Motor neuron (in vitro differentiated cells): Measurements from ENCODE around the gene TRIM41. TPM values are rescaled to one million over a fixed set of nuclear protein-coding genes. Genes with fewer than 3 reads are reported as not detected.
A peak's percentile ranks its signal among the peaks of the same experiment; 100 is the strongest.

Experiments used
- ATAC-seq, 8 experiments: fragments of 200-7000 bp; cut with Tn5 transposase; replicated peaks in 6 of 8; 2 replicates each; pipeline ENCODE4 v1.8.0; 2021; ENCODE audit warnings: mild to moderate bottlenecking in 8 of 8, moderate library complexity in 8 of 8
- H3K27ac ChIP-seq, 2 donors: fragments of 250-450 bp; sonication (Bioruptor Pico); 2 replicates each; pipeline ENCODE4 v1.9.0; 2021; ENCODE audit warnings: antibody characterized with exemption in 2 of 2, mild to moderate bottlenecking in 2 of 2, moderate library complexity in 1 of 2
- H3K4me1 ChIP-seq, 2 donors: fragments of 250-450 bp; sonication (Bioruptor Pico); replicated peaks in 1 of 2; 2 replicates each; pipeline ENCODE4 v1.6.1; 2021; ENCODE audit warnings: antibody characterized with exemption in 2 of 2, mild to moderate bottlenecking in 2 of 2, moderate library complexity in 1 of 2
- H3K4me3 ChIP-seq, 5 donors: fragments of 250-450 bp; sonication (Bioruptor Pico); 2 replicates each; pipeline ENCODE4 v1.9.0; 2021; ENCODE audit warnings: antibody characterized with exemption in 5 of 5, mild to moderate bottlenecking in 5 of 5, moderate library complexity in 4 of 5
- WGBS, 10 experiments: fragments of 450-650 bp; shearing (Covaris generic); methylation state at CpG; one replicate each; pipeline ENCODE4 v1.0.0; 2022; 5-methylcytosine and 5-hydroxymethylcytosine counted together
- in situ Hi-C, 9 experiments: fragments of 400-800 bp; cut with MboI; loops; one replicate each; pipeline ENCODE4 v1.15.0; 2021; ENCODE audit warnings: low sequenced_read_pairs in 9 of 9, low pct_unique_long_range_greater_than_20kb in 2 of 9; ENCODE audit not compliant: unreplicated experiment in 9 of 9
- total RNA-seq, 8 experiments: library from RNA; unstranded; fragments of 300-600 nt; gene quantifications; 2 replicates each; pipeline versions ENCODE4 v1.2.3 to v1.2.4, GENCODE V29; 2022

The TRIM41 gene
- total RNA-seq, 8 experiments from 2014 or later = 14.3 to 31.4 (median 24.2) TPM

- ATAC-seq = peak in 3 of 8 experiments; percentile 13 to 22 (median 15)
- no peak overlapping the region for H3K27ac ChIP-seq
- WGBS, 10 experiments = 33 to 100% (median 100%) methylated on average over 1 of the region's 12 CpGs; no CpG with 5 or more reads in 7 of the 10 experiments
- H3K4me1 ChIP-seq = no peaks in the 10 kb centered on the region
- H3K4me3 ChIP-seq = no peak overlapping the region
- in situ Hi-C loops = no loop called here
Observed at GRCh38 chr5:181198106-181198685, 24.9 kb upstream of the TRIM41 start.

GRCh38 chr5:181198905-181199519 lies 24.1 kb upstream of the TRIM41 start:
- Histone ChIP-seq H3K4me1 (no peaks in the 10 kb centered on the region), H3K27ac (no peak overlapping the region), H3K4me3 (no peak overlapping the region)
- in situ Hi-C loops = no loop called here
- whole genome bisulfite sequencing, 10 experiments = 26 to 80% (median 57%) methylated on average over 1 to 9 of the region's 9 CpGs; no CpG with 5 or more reads in 1 of the 10 experiments
- ATAC-seq = no peak

- no peak overlapping the region for H3K4me3 ChIP-seq
- H3K4me1 ChIP-seq = no peaks in the 10 kb centered on the region
- H3K27ac ChIP-seq = no peak overlapping the region
- 40 to 100% (median 71%) methylated on average over 1 to 9 of the region's 12 CpGs; no CpG with 5 or more reads in 1 of the 10 experiments for WGBS, 10 experiments
- in situ Hi-C loops = no loop called here
- peak in 6 of 8 experiments; percentile 15 to 46 (median 36) for ATAC-seq
Observed at GRCh38 chr5:181199881-181200638, 23.0 kb upstream of the TRIM41 start.

- H3K27ac ChIP-seq = no peak overlapping the region
- no peak for ATAC-seq
- in situ Hi-C loops = no loop called here
- WGBS, 10 experiments = 29 to 79% (median 58%) methylated on average over 1 to 4 of the region's 4 CpGs; no CpG with 5 or more reads in 3 of the 10 experiments
- no peak overlapping the region for H3K4me3 ChIP-seq
- no peaks in the 10 kb centered on the region for H3K4me1 ChIP-seq
Observed at GRCh38 chr5:181200816-181201215, 22.3 kb upstream of the TRIM41 start.

- no peak for ATAC-seq
- H3K27ac ChIP-seq = no peak overlapping the region
- 48 to 93% (median 80%) methylated on average over 1 to 7 of the region's 11 CpGs; no CpG with 5 or more reads in 1 of the 10 experiments for WGBS, 10 experiments
- in situ Hi-C loops = no loop called here
- H3K4me1 ChIP-seq = no peaks in the 10 kb centered on the region
- no peak overlapping the region for H3K4me3 ChIP-seq
Observed at GRCh38 chr5:181203093-181203711, 19.9 kb upstream of the TRIM41 start.

- Histone ChIP-seq H3K4me3 (peak overlapping the region; percentile 38 to 42 (median 40)), H3K27ac (no peak overlapping the region), H3K4me1 (no peaks in the 10 kb centered on the region)
- in situ Hi-C loops = no loop called here
- ATAC-seq = peak in 1 of 8 experiments; percentile 5
- 0 to 67% (median 8%) methylated on average over 1 to 5 of the region's 17 CpGs; no CpG with 5 or more reads in 7 of the 10 experiments for WGBS, 10 experiments
Observed at GRCh38 chr5:181203777-181204112, 19.3 kb upstream of the TRIM41 start.

- Histone ChIP-seq H3K27ac (no peak overlapping the region), H3K4me1 (no peaks in the 10 kb centered on the region), H3K4me3 (peak overlapping the region; percentile 38 to 42 (median 40))
- ATAC-seq = peak in 5 of 8 experiments; percentile 1 to 11 (median 6)
- 0 to 5% (median 2%) methylated on average over 1 to 12 of the region's 67 CpGs; no CpG with 5 or more reads in 6 of the 10 experiments for WGBS, 10 experiments
- in situ Hi-C loops = no loop called here
Observed at GRCh38 chr5:181204113-181204825, 18.8 kb upstream of the TRIM41 start.

GRCh38 chr5:181204826-181205760 lies 18.0 kb upstream of the TRIM41 start, which contains the start of gene TRIM7:
Gene TRIM7, minus strand, starts transcription at chr5:181205196. Its CDS starts 86 bp downstream, at chr5:181205110.
- peak; percentile 1 to 22 (median 10) for ATAC-seq
- no peak within 1 kb of the TSS for H3K27ac ChIP-seq
- 0 to 50% (median 10%) methylated on average over 2 to 43 of the region's 94 CpGs; no CpG with 5 or more reads in 6 of the 10 experiments for WGBS, 10 experiments

GRCh38 chr5:181205761-181206649 lies 17.1 kb upstream of the TRIM41 start:
- ATAC-seq = peak in 3 of 8 experiments; percentile 1 to 5 (median 2)
- in situ Hi-C loops = no loop called here
- Histone ChIP-seq H3K4me1 (no peaks in the 10 kb centered on the region), H3K27ac (no peak overlapping the region), H3K4me3 (peak overlapping the region; percentile 38 to 42 (median 40))
- WGBS, 10 experiments = 7 to 73% (median 12%) methylated on average over 2 to 30 of the region's 37 CpGs

More at GRCh38 chr5:181204826-181205760, 18.0 kb upstream of the TRIM41 start, which contains the start of gene TRIM7:
- H3K4me1 ChIP-seq = no peaks in the 10 kb centered on the region
- peak within 1 kb of the TSS; percentile 38 to 42 (median 40) for H3K4me3 ChIP-seq
- in situ Hi-C loops = no loop called here

- Histone ChIP-seq H3K4me1 (no peaks in the 10 kb centered on the region), H3K4me3 (peak overlapping the region; percentile 38 to 42 (median 40)), H3K27ac (peak overlapping the region in 1 of 2 donors; percentile 0)
- peak; percentile 21 to 64 (median 48) for ATAC-seq
- in situ Hi-C loops = no loop called here
- WGBS, 10 experiments = 1 to 9% (median 3%) methylated on average over 9 to 26 of the region's 36 CpGs; no CpG with 5 or more reads in 1 of the 10 experiments
Observed at GRCh38 chr5:181207214-181207959, 15.7 kb upstream of the TRIM41 start.
